Raji (cell line): ENCODE measurements around the gene WHAMM.

Source experiments
- POLR2A ChIP-seq: IDR thresholded peaks from 2 replicates; pipeline ENCODE4 v1.6.1; 2011; ENCODE audit warnings: low read depth, low read length, control low read depth; ENCODE audit not compliant: insufficient read depth

WHAMM gene

GRCh38 chr15:82849556-82850512 lies 40.4 kb downstream of the WHAMM start:
- no peak for TF ChIP-seq POLR2A

- no peak for TF ChIP-seq POLR2A
Measured at GRCh38 chr15:82850731-82851130, 41.3 kb downstream of the WHAMM start.

- no peak for TF ChIP-seq POLR2A
Measured at GRCh38 chr15:82851306-82851850, 42.0 kb downstream of the WHAMM start.

GRCh38 chr15:82851981-82852511 lies 42.6 kb downstream of the WHAMM start:
- no peak for TF ChIP-seq POLR2A

- TF ChIP-seq POLR2A, result no peak
Measured at GRCh38 chr15:82852941-82853561, 43.6 kb downstream of the WHAMM start.

GRCh38 chr15:82854554-82854953 lies 45.1 kb downstream of the WHAMM start:
- no peak for TF ChIP-seq POLR2A

GRCh38 chr15:82855286-82856100 lies 46.1 kb downstream of the WHAMM start:
- no peak for TF ChIP-seq POLR2A

- TF ChIP-seq POLR2A, result no peak
Measured at GRCh38 chr15:82856397-82857170, 47.2 kb downstream of the WHAMM start.

- TF ChIP-seq POLR2A, result no peak
Measured at GRCh38 chr15:82858932-82859331, 49.5 kb downstream of the WHAMM start.

- TF ChIP-seq POLR2A, result no peak
Measured at GRCh38 chr15:82862886-82863285, 53.5 kb downstream of the WHAMM start.

GRCh38 chr15:82864967-82865366 lies 55.5 kb downstream of the WHAMM start:
- TF ChIP-seq POLR2A, result no peak

- TF ChIP-seq POLR2A, result no peak
Measured at GRCh38 chr15:82870727-82871320, 61.4 kb downstream of the WHAMM start.

GRCh38 chr15:82871358-82871757 lies 61.9 kb downstream of the WHAMM start:
- TF ChIP-seq POLR2A, result no peak
